ENCODE data around the gene DHRS4L2.

DNA sequence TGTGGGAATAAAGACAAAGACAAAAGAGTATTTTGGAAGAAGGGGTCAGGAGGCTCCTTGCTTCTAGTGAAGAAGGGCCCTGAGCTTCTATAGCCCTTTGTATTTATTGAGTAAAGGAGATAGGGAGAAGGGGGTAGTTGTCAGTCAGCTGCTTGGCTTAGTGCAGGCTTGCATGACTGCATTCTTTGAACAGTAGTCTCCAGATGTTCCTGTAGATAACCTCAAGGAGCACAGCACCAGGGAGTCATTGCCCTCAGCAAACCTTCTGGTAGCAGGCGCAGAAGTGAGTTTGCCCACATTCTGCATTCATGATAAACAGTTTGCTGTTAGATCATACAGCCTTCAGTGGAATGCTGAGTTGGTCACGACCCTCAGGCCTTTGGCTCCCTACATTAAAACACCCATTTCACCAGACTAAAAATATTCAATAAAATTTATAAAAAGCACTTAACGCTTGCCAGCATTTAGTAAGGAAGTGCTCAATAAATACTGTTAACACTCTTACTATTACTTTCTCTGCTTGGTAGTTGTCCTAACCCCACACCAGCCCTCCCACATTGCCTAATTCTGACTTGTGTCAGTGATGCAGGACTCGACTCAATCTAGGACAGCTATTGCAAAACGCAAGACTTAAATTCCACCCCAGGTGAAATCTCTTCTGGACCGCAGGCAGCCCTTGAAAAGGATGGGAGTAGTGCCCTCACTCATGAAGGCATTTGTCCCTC is 38.2 kb upstream of the DHRS4L2 start:
- TF ChIP-seq, protein P1, sequence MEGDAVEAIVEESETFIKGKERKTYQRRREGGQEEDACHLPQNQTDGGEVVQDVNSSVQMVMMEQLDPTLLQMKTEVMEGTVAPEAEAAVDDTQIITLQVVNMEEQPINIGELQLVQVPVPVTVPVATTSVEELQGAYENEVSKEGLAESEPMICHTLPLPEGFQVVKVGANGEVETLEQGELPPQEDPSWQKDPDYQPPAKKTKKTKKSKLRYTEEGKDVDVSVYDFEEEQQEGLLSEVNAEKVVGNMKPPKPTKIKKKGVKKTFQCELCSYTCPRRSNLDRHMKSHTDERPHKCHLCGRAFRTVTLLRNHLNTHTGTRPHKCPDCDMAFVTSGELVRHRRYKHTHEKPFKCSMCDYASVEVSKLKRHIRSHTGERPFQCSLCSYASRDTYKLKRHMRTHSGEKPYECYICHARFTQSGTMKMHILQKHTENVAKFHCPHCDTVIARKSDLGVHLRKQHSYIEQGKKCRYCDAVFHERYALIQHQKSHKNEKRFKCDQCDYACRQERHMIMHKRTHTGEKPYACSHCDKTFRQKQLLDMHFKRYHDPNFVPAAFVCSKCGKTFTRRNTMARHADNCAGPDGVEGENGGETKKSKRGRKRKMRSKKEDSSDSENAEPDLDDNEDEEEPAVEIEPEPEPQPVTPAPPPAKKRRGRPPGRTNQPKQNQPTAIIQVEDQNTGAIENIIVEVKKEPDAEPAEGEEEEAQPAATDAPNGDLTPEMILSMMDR (IDR thresholded peaks at IDR 0.05; ENCODE audit: insufficient read depth, low read length): no peak
- TF ChIP-seq POLR2AphosphoS5 (IDR thresholded peaks at IDR 0.05; ENCODE audit: low read depth): no peak
- TF ChIP-seq, protein P2, sequence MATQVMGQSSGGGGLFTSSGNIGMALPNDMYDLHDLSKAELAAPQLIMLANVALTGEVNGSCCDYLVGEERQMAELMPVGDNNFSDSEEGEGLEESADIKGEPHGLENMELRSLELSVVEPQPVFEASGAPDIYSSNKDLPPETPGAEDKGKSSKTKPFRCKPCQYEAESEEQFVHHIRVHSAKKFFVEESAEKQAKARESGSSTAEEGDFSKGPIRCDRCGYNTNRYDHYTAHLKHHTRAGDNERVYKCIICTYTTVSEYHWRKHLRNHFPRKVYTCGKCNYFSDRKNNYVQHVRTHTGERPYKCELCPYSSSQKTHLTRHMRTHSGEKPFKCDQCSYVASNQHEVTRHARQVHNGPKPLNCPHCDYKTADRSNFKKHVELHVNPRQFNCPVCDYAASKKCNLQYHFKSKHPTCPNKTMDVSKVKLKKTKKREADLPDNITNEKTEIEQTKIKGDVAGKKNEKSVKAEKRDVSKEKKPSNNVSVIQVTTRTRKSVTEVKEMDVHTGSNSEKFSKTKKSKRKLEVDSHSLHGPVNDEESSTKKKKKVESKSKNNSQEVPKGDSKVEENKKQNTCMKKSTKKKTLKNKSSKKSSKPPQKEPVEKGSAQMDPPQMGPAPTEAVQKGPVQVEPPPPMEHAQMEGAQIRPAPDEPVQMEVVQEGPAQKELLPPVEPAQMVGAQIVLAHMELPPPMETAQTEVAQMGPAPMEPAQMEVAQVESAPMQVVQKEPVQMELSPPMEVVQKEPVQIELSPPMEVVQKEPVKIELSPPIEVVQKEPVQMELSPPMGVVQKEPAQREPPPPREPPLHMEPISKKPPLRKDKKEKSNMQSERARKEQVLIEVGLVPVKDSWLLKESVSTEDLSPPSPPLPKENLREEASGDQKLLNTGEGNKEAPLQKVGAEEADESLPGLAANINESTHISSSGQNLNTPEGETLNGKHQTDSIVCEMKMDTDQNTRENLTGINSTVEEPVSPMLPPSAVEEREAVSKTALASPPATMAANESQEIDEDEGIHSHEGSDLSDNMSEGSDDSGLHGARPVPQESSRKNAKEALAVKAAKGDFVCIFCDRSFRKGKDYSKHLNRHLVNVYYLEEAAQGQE (IDR thresholded peaks at IDR 0.05; ENCODE audit: insufficient replicate concordance, low read depth): no peak
